ENCODE data around the gene MTRR.
"Not testable (repeated sequence)": the region's sequence is repeated elsewhere in the genome, so short reads cannot be mapped to it uniquely, and the experiment has no call there.

Gene MTRR

GRCh38 chr5:7902666-7903625 is 34.0 kb downstream of the MTRR start:
- no peak for DNase-seq

- no peak for DNase-seq
Measured at GRCh38 chr5:7904170-7904569, 35.2 kb downstream of the MTRR start.

GRCh38 chr5:7907612-7908011 is 38.7 kb downstream of the MTRR start:
- no peak for DNase-seq

- DNase-seq = no peak
Measured at GRCh38 chr5:7908317-7908716, 39.4 kb downstream of the MTRR start.

DNA sequence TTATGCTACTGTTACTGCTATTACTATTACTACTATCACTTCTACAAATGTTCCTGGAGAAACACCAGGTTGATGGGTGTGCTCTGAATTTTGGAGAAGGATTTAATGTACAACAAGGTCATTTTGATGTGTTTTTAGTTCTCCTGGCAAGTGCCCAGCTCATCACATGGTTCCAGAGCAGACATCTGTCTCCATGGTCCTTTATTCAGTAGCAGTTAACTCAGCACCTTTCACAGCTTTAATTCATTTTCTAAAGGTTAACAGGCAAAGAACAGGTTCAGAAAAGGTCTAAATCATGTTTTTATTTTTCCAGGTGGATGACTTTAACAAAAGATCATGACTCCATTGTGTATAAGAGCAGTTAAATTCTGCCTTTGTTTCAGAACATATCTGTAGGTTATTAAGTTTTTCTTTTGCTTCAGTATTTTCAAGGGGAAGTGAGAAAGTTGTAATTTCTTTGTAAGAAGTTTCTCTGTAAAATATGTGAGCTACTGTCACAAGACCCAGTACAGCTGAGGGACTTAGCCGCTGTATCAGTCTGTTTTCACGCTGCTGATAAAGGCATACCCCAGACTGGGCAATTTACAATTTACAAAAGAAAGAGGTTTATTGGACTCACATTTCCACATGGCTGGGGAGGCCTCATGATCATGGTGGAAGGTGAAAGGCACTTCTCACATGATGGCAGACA is 41.9 kb downstream of the MTRR start:
- DNase-seq = no peak

DNA sequence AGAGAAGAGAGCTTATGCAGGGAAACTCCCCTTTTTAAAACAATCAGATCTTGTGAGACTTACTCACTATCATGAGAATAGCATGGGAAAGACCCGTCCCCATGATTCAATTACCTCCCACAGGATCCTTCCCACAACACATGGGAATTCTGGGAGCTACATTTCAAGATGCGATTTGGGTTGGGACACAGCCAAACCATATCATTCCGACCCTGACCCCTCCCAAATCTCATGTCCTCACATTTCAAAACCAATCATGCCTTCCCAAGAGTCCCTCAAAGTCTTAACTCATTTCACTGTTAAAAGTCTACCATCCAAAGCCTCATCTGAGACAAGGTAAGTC is 42.5 kb downstream of the MTRR start:
- DNase-seq = not testable (repeated sequence)

GRCh38 chr5:7916171-7916804 is 47.3 kb downstream of the MTRR start:
- DNase-seq = no peak

- no peak for DNase-seq
Measured at GRCh38 chr5:7917130-7918123, 48.5 kb downstream of the MTRR start.

DNA sequence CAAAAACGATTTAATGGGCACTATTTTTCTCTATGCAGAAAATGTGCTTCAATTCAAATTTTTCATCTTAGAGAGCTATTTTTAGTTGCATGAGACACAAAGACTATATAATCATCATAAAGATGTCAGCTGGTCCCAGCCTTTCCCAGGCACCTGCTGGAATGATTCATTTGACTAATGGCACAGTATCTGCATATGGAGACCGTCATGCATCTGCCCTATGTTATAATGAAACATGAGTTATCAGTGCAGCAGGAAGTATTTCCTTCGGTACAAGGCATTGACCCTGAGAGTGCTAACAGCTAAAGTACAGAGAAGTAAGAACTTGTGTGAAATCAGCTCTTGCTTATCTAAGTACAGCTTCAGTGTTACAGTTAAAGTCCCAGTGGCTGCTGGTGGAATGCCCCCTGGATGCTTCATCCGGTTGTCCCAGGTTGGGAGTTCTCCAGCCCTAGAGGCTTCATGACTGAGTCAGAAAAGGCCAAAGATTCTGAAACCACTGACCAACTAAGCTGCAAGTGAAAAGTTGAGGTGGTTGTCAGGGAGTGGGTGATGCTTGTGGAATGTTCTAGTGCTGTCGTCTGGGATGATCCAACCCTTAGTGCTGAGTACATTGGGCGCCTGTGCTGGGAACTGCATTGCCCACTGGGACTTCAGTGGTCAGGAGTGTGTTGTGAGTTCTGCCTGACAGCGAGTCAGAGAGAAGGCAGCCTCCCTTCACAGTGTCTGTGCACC is 57.2 kb downstream of the MTRR start:
- DNase-seq = no peak

DNA sequence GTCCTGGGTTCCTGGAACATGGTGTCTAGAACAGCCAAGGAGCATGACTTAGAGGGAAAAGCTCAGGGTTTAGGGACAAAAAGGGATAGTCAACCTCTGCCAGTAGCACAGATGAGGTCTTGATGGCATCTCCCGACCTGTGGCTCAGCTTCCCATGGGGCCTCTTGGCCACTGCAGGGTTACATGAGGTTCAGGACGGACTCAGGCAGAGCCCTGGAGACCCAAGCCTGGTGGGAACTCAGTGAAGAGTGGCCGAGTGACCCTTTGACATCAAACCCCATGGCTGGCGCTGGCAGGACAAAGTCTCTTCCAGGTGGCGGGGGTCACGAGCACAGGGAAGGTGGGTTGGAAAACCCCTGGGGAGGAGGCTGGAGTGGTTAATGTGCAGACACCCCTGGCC is 57.8 kb downstream of the MTRR start:
- DNase-seq = no peak

DNA sequence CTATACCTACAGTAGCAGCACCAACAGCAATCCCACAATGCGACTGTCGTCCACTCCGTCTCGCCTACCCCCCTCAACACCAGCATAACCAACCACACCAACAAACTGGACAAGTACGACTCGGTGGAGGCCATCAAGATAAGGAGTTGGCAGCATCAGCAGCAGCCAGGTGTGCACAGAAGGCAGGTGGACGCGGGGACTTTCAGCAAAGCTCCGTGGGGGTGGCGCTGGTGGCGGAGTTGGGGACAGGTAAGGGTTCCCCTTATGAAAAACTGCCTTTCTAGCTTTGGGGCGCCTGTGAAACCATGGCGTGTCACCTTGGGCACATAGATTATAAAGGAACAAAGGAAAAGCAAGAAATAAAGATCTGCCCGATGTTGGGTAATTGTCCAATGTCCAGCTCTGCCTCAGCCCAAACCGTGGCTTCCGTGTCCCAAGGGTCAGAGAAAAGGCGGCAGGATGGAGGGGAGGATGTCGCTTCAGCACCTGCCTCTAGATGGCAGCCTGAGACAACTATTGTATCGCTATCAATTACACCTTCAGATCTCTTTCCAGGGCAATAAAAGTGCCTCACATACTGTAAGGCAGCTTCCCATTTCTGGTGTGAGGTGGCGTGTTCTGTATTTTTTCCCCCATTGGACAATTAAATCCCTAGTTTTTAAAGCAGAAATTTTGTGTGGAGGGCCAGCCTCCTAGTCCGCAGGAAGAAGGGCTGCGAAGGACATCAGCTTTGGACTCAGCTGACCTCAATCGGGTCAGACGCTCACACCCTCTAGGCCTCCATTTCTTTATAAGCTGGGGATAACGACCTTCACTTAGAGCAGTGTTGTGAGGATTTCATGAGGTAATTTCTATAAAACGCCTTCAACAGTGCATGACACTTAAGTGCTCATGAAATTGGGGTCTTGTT is 58.8 kb downstream of the MTRR start:
- peak; percentile 29 for DNase-seq

GRCh38 chr5:7930011-7930410 is 61.1 kb downstream of the MTRR start:
- no peak for DNase-seq

GRCh38 chr5:7941692-7942091 is 72.7 kb downstream of the MTRR start:
- no peak for DNase-seq

DNA sequence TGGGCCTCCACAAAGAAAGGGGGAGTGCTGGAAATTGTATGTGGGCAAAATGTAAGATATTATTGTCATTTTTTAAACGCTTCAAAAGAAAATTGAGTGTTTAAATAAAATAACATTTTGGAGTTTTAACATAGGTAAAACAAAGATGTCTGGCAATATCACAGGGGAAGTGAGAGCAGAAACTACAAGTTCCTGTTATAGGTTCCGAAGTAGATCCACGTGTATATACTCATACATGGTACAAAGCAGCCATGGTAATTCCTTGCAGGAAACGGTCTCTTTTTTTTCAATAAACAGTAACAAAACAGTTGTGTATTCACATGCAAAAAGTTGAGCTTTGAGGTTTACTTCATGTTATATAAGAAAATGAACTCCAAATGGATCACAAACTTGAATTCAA is 78.4 kb downstream of the MTRR start:
- DNase-seq = no peak

Data from activated naive CD4-positive, alpha-beta T cell treated with Interleukin-2 at 50 U/mL for 16 hours (primary cell).